Spleen (tissue), 7 donors: Measurements from ENCODE around the gene CDC42EP3.

ENCODE experiments used
- CTCF ChIP-seq, 11 experiments: fragments of 200-600 bp in 7 of 11; fragments of 450-650 bp in 4 of 11; sonication (generic) in 4 of 11; IDR thresholded peaks in 8 of 11; conservative IDR thresholded peaks in 3 of 11; 1 replicate in 7 of 11; 2 replicates in 4 of 11; pipeline versions ENCODE4 v1.4.0 to v1.8.0; 2016 to 2021; ENCODE audit warnings: antibody characterized with exemption in 11 of 11, inconsistent platforms in 4 of 11, mild to moderate bottlenecking in 1 of 11
- POLR2A ChIP-seq, 3 donors: fragments of 450-650 bp; IDR thresholded peaks; one replicate each; pipeline ENCODE4 v1.5.1; 2017; ENCODE audit warnings: antibody characterized with exemption in 3 of 3, mild to moderate bottlenecking in 1 of 3
- donor health status: DM: no; HTN: no; CAD: no; lungs with moderate emphysema.
- donor health status: DM: no; HTN: no; CAD: no.
- donor health status: DM: no; HTN: no; CAD: no.

- TF ChIP-seq CTCF (IDR thresholded peaks at IDR 0.05 in 8 of 11, conservative IDR thresholded peaks at IDR 0.05 in 3 of 11) (no peak), POLR2A (IDR thresholded peaks at IDR 0.05) (no peak)
These were observed 41.8 kb upstream of the CDC42EP3 start for GRCh38 chr2:37713258-37713700.
